Measurements from ENCODE around the gene TMEM217.

Gene TMEM217

GRCh38 chr6:37243816-37244370 lies 14.1 kb downstream of the TMEM217 start:
- DNase-seq (ENCODE audit: low spot score), result no peak

- no peak for DNase-seq (ENCODE audit: low spot score)
Measured at GRCh38 chr6:37243131-37243815, 14.7 kb downstream of the TMEM217 start.

- peak; percentile 76 for DNase-seq (ENCODE audit: low spot score)
Measured at GRCh38 chr6:37242429-37243052, 15.4 kb downstream of the TMEM217 start.

- DNase-seq (ENCODE audit: low spot score), result no peak
Measured at GRCh38 chr6:37241775-37242428, 16.0 kb downstream of the TMEM217 start.

GRCh38 chr6:37241131-37241530 lies 16.8 kb downstream of the TMEM217 start:
- no peak for DNase-seq (ENCODE audit: low spot score)

- peak; percentile 64 for DNase-seq (ENCODE audit: low spot score)
Measured at GRCh38 chr6:37239950-37240713, 17.8 kb downstream of the TMEM217 start.

- DNase-seq (ENCODE audit: low spot score), result no peak
Measured at GRCh38 chr6:37239526-37239925, 18.4 kb downstream of the TMEM217 start.

GRCh38 chr6:37238381-37238780 lies 19.6 kb downstream of the TMEM217 start:
- no peak for DNase-seq (ENCODE audit: low spot score)

GRCh38 chr6:37237789-37238188 lies 20.2 kb downstream of the TMEM217 start:
- DNase-seq (ENCODE audit: low spot score), result no peak

- DNase-seq (ENCODE audit: low spot score), result no peak
Measured at GRCh38 chr6:37236921-37237320, 21.0 kb downstream of the TMEM217 start.

- DNase-seq (ENCODE audit: low spot score), result no peak
Measured at GRCh38 chr6:37233541-37233940, 24.4 kb downstream of the TMEM217 start.

- DNase-seq (ENCODE audit: low spot score), result no peak
Measured at GRCh38 chr6:37232430-37233017, 25.4 kb downstream of the TMEM217 start.

- no peak for DNase-seq (ENCODE audit: low spot score)
Measured at GRCh38 chr6:37230104-37230503, 27.8 kb downstream of the TMEM217 start.

- DNase-seq (ENCODE audit: low spot score), result no peak
Measured at GRCh38 chr6:37225350-37226169, 32.4 kb downstream of the TMEM217 start.

GRCh38 chr6:37222992-37223391 lies 35.0 kb downstream of the TMEM217 start:
- no peak for DNase-seq (ENCODE audit: low spot score)

- peak; percentile 77 for DNase-seq (ENCODE audit: low spot score)
Measured at GRCh38 chr6:37222125-37222967, 35.6 kb downstream of the TMEM217 start.

- no peak for DNase-seq (ENCODE audit: low spot score)
Measured at GRCh38 chr6:37221585-37222124, 36.3 kb downstream of the TMEM217 start.

- DNase-seq (ENCODE audit: low spot score), result no peak
Measured at GRCh38 chr6:37218511-37218910, 39.4 kb downstream of the TMEM217 start.

- DNase-seq (ENCODE audit: low spot score), result no peak
Measured at GRCh38 chr6:37218061-37218460, 39.9 kb downstream of the TMEM217 start.

- no peak for DNase-seq (ENCODE audit: low spot score)
Measured at GRCh38 chr6:37212268-37212667, 45.7 kb downstream of the TMEM217 start.
